ENCODE measurements around the gene METTL9.

DNA sequence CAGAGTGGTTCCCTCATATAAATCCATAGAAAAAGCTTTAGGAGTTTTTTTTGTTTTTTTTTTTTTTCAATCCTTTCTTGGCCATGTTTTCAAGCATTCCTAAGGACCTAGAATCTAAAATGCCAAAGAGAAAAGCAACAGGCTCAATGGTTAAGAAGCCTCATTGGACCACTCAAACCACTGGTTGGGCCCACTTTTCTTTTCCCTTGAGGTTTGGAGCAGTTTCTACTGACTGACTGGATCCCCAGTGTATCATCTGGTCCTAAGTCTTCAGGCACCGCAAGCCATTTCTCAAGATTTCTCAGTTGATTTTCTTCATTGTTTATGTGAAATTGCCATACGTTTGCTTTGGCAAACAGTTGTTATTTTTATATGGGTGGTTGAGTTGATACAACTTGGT is 14.4 kb downstream of the METTL9 start:
- TF ChIP-seq, protein P1, sequence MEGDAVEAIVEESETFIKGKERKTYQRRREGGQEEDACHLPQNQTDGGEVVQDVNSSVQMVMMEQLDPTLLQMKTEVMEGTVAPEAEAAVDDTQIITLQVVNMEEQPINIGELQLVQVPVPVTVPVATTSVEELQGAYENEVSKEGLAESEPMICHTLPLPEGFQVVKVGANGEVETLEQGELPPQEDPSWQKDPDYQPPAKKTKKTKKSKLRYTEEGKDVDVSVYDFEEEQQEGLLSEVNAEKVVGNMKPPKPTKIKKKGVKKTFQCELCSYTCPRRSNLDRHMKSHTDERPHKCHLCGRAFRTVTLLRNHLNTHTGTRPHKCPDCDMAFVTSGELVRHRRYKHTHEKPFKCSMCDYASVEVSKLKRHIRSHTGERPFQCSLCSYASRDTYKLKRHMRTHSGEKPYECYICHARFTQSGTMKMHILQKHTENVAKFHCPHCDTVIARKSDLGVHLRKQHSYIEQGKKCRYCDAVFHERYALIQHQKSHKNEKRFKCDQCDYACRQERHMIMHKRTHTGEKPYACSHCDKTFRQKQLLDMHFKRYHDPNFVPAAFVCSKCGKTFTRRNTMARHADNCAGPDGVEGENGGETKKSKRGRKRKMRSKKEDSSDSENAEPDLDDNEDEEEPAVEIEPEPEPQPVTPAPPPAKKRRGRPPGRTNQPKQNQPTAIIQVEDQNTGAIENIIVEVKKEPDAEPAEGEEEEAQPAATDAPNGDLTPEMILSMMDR (IDR thresholded peaks at IDR 0.05; ENCODE audit: poor library complexity) = no peak
- no peak for TF ChIP-seq EZH2phosphoT487 (IDR thresholded peaks at IDR 0.05; ENCODE audit: low read depth, severe bottlenecking, unreplicated experiment)

Measured in hepatocyte (in vitro differentiated cells).